GM18498 (cell line): ENCODE results near the gene CREB3.

ENCODE experiments used
- ATAC-seq: cut with Tn5 transposase; IDR thresholded peaks from one replicate; pipeline ENCODE4 v1.9.1; 2021; ENCODE audit warnings: mild to moderate bottlenecking, moderate library complexity; ENCODE audit not compliant: unreplicated experiment

Gene CREB3

GRCh38 chr9:35771534-35771933, 39.1 kb downstream of the CREB3 start:
- no peak for ATAC-seq

GRCh38 chr9:35771943-35772342, 39.5 kb downstream of the CREB3 start:
- no peak for ATAC-seq

GRCh38 chr9:35774907-35775635, 42.6 kb downstream of the CREB3 start:
- ATAC-seq: no peak

- ATAC-seq: no peak
These were observed 43.6 kb downstream of the CREB3 start for GRCh38 chr9:35776018-35776417.

- ATAC-seq: no peak
These were observed 46.0 kb downstream of the CREB3 start for GRCh38 chr9:35778496-35778895.

- ATAC-seq: no peak
These were observed 48.6 kb downstream of the CREB3 start for GRCh38 chr9:35781066-35781465.

- no peak for ATAC-seq
These were observed 51.0 kb downstream of the CREB3 start for GRCh38 chr9:35783418-35783817.
